Colonic mucosa (tissue), 4 donors: Measurements from ENCODE around the gene CDIPT. TPM values are rescaled to one million over a fixed set of nuclear protein-coding genes. Genes with fewer than 3 reads are reported as not detected.
"Not testable (repeated sequence)": the region's sequence is repeated elsewhere in the genome, so short reads cannot be mapped to it uniquely, and the experiment has no call there.

Experiments used
- DNase-seq: peaks from one replicate; pipeline ENCODE4 v3.0.0-alpha.2; 2020
- H3K27ac ChIP-seq: fragments of 200-600 bp; one replicate; pipeline ENCODE4 v1.8.0; 2021
- H3K27me3 ChIP-seq: fragments of 200-600 bp; one replicate; pipeline ENCODE4 v1.8.0; 2021
- H3K36me3 ChIP-seq: fragments of 200-600 bp; one replicate; pipeline ENCODE4 v1.8.0; 2021
- H3K4me1 ChIP-seq: fragments of 200-600 bp; one replicate; pipeline ENCODE4 v1.8.0; 2021; ENCODE audit warnings: mild to moderate bottlenecking
- H3K4me3 ChIP-seq: fragments of 200-600 bp; one replicate; pipeline ENCODE4 v1.8.0; 2021
- H3K9ac ChIP-seq, 2 donors: one replicate each; pipeline ENCODE4 v1.7.0; 2013; ENCODE audit warnings: control low read depth in 2 of 2, low read depth in 2 of 2, low read length in 2 of 2
- H3K9me3 ChIP-seq: fragments of 200-600 bp; one replicate; pipeline ENCODE4 v1.8.0; 2021
- CTCF ChIP-seq: fragments of 200-600 bp; IDR thresholded peaks from one replicate; pipeline ENCODE4 v1.8.0; 2022; ENCODE audit warnings: antibody characterized with exemption, mild to moderate bottlenecking
- intact Hi-C: fragments of 100-400 bp; cut with DNase I; formaldehyde crosslinking; loops from one replicate; pipeline ENCODE4 v1.14.1; 2022
- total RNA-seq, 2 donors: library from RNA; stranded (reverse); fragmentation: NEBNext Ultra II Directional in 1 of 2; extraction: Animal tissue kit (Norgen Biotek cat#: 25700) in 1 of 2; gene quantifications; one replicate each; pipeline ENCODE4 v1.2.1, GENCODE V29; 2021
- donor health status: healthy.
- donor health status: DM: no; HTN: no; CAD: no.
- donor health status: DM: no; HTN: no; CAD: no.

CDIPT gene
- total RNA-seq, 2 donors from 2014 or later, result 58.1 to 62.7 TPM

GRCh38 chr16:29835926-29836325, 27.1 kb downstream of the CDIPT start:
- H3K9me3 ChIP-seq, result no peaks in the 10 kb centered on the region
- no peaks in the 10 kb centered on the region for H3K4me1 ChIP-seq
- TF ChIP-seq CTCF, result no peak
- no peak overlapping the region for H3K9ac ChIP-seq
- no peak for DNase-seq
- H3K27me3 ChIP-seq, result no peaks in the 10 kb centered on the region
- peaks cover 57% of the 10 kb centered on the region for H3K36me3 ChIP-seq
- H3K4me3 ChIP-seq, result no peak overlapping the region
- intact Hi-C loops, result loop anchor here (2.0 kb wide), 1 partner anchor 15 kb away; no protein-coding TSS in a partner anchor
- no peak overlapping the region for H3K27ac ChIP-seq

- H3K9ac ChIP-seq, result no peak overlapping the region
- H3K4me3 ChIP-seq, result no peak overlapping the region
- H3K27ac ChIP-seq, result no peak overlapping the region
- intact Hi-C loops, result no loop called here
- TF ChIP-seq CTCF, result no peak
- no peaks in the 10 kb centered on the region for H3K27me3 ChIP-seq
- H3K9me3 ChIP-seq, result no peaks in the 10 kb centered on the region
- no peaks in the 10 kb centered on the region for H3K4me1 ChIP-seq
- H3K36me3 ChIP-seq, result peaks cover 50% of the 10 kb centered on the region
- no peak for DNase-seq
Measured at GRCh38 chr16:29834079-29834478, 28.9 kb downstream of the CDIPT start.

- DNase-seq, H3K9me3 ChIP-seq, H3K27ac ChIP-seq, intact Hi-C loops, H3K4me1 ChIP-seq, H3K27me3 ChIP-seq, H3K9ac ChIP-seq, H3K4me3 ChIP-seq: not testable (repeated sequence)
- peaks cover 50% of the 10 kb centered on the region for H3K36me3 ChIP-seq
Measured at GRCh38 chr16:29833219-29833618, 29.8 kb downstream of the CDIPT start.

GRCh38 chr16:29831490-29831889, 31.5 kb downstream of the CDIPT start:
- H3K27me3 ChIP-seq, result no peaks in the 10 kb centered on the region
- H3K9ac ChIP-seq, result no peak overlapping the region
- H3K9me3 ChIP-seq, result no peaks in the 10 kb centered on the region
- intact Hi-C loops, result no loop called here
- no peak overlapping the region for H3K27ac ChIP-seq
- no peak for TF ChIP-seq CTCF
- H3K4me3 ChIP-seq, result no peak overlapping the region
- H3K4me1 ChIP-seq, result peaks cover 8% of the 10 kb centered on the region
- DNase-seq, result no peak
- H3K36me3 ChIP-seq, result peaks cover 34% of the 10 kb centered on the region

GRCh38 chr16:29830774-29831173, 32.3 kb downstream of the CDIPT start:
- Histone ChIP-seq H3K27me3 (no peaks in the 10 kb centered on the region), H3K4me3 (no peak overlapping the region), H3K36me3 (peaks cover 29% of the 10 kb centered on the region), H3K4me1 (peaks cover 13% of the 10 kb centered on the region), H3K9ac (no peak overlapping the region), H3K9me3 (no peaks in the 10 kb centered on the region), H3K27ac (no peak overlapping the region)
- no peak for TF ChIP-seq CTCF
- intact Hi-C loops, result no loop called here
- DNase-seq, result no peak

- Histone ChIP-seq H3K27ac (peak overlapping the region; percentile 97), H3K4me3 (no peak overlapping the region), H3K27me3 (no peaks in the 10 kb centered on the region), H3K9ac (no peak overlapping the region), H3K4me1 (peaks cover 45% of the 10 kb centered on the region), H3K9me3 (no peaks in the 10 kb centered on the region), H3K36me3 (peaks cover 10% of the 10 kb centered on the region)
- intact Hi-C loops, result no loop called here
- no peak for DNase-seq
- TF ChIP-seq CTCF, result no peak
Measured at GRCh38 chr16:29826342-29826695, 36.7 kb downstream of the CDIPT start.
